CD4-positive, alpha-beta T cell treated with Interleukin-6 for 4 hours (primary cell): ENCODE measurements around the gene ETV5.
"Not testable (repeated sequence)": the region's sequence is repeated elsewhere in the genome, so short reads cannot be mapped to it uniquely, and the experiment has no call there.

Source experiments
- DNase-seq: peaks from one replicate; pipeline ENCODE4 v3.0.0-alpha.2; 2020; ENCODE audit warnings: mixed read lengths

The ETV5 gene

DNA sequence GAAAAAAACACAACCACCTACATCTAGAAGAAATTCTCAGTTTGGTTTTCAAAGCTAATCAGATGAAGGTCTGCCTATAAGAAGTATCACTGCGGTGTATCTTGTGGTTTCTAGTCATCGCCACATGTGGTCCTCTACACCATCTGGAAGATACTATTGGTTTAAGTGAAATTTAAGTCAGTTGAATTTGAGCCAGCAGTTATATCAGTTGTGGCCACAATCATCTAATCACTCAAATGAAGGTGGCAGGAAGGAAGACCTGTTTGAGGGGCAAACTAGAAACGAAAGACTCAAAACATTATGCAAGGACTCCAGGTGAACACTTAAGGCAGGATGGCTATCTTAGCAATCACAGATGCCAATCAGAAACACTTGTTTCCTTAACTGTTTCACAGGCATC lies 48.7 kb downstream of the ETV5 start:
- no peak for DNase-seq

GRCh38 chr3:186059192-186059591 lies 49.7 kb downstream of the ETV5 start:
- DNase-seq: no peak

DNA sequence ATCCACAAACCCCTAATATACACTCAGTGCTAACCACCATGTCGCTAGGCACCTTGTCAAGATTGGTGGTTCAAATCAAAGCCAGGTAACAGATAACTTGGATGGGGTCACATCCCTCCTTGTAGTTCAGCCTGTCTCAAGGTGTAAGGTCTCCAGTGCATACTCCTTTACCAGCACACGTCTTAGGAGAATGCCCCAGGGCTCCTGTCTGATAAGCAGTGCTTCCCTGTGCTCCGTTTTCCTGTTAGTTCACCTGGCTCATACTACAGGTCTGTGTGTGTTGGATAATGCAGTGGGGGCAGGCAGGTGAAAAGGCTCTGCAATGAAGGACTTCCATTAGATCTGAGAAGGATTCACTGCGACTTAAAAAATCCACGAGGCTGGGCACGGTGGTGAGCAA lies 50.7 kb downstream of the ETV5 start:
- no peak for DNase-seq

- no peak for DNase-seq
Observed at GRCh38 chr3:186057594-186057993, 51.3 kb downstream of the ETV5 start.

DNA sequence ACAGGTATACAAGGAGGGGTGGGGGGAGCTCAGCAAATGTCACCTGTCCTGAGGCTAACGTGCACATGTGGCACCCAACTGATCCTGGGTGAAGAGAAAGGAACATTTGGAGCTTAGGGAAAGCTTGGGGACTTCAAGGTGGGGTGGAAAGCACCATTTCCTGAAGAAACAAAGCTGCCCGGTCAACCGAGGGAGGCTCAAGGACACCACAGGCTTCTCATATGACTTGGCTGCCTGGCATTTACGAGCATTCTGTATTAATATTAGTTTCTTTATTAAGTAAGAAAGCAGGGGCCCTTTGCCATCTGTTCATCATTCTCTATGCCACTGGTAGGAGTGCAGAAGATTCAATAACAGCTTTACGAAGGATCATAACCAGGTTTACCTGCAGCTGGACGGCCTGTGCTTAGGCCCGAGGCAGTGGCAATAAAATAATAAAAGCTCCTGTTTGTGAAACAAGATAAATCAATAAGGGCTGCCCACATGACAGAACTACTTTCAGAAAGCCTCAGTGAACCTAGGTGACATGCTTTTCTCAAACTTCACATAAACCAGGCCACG lies 54.0 kb downstream of the ETV5 start:
- no peak for DNase-seq

DNA sequence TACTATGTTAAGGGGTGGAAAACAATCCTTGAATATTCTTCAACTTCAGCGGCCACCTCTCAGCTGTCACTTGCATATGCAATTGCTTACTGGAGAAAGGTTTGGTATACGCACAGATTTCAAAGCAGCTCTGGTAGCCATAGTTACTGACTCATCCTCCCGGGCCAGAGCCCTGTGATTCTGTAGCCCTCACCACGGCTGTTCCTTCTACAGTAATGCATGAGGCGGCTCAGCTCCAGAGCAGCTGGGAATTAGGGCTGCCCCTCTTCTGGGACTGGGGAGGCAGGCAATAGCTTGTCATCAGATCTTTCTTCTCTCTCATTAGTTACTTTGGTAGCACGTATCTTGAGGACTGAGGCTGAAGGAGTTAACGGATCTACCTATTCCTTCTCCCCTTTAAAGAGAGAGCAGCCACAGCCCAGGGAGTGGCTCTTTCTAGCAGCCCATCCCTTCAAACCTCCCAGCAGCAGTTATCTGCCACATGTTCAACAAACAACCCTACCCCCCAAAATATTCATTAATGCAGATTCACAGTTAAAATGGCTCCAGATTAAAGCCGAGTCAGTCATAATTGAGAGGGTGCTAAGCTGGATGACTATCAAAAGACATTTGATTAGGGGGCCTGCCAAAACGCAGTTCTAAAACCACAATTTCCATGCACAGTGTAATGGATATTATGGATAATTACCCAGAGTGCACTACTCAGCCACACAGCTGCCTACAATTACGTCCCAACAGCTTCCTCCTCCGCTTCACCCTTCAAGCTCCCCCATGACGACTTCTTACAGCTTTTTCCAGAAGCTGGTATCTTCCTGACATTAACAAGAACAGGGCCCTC lies 54.7 kb downstream of the ETV5 start:
- no peak for DNase-seq

DNA sequence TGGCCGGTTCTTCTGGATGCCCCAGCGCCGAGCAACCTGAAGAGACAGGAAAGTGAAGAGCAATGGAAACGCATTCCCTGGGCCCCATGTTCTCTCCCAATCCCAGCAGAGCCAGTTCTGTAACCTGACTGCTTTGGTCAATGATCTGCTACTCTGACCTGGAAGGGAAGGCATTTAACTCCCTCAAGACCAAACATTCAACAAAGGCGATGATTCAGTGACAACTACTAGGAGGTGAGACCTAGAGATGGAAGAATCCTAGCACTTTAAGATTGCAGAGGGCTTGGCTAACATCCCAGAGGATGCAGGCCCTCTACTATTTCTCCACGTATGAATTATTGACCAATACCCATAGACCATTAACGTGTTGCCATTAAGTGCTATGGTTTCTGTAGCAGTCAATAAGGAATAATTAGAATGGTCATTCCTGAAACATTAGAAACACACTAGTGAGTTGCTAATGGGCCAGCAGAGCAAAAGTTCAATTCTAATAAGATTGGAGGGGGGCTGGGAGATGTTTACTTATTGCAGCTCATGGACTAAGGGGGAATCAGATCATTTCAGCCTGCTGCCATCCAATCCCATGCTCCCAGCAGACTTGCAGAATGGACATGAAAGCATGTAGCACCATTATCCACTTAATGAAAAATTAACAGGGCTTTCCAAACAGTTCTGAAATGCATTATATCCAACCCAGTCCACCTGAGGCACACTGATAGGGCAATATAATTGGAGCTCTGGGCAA lies 56.6 kb downstream of the ETV5 start:
- DNase-seq: no peak

DNA sequence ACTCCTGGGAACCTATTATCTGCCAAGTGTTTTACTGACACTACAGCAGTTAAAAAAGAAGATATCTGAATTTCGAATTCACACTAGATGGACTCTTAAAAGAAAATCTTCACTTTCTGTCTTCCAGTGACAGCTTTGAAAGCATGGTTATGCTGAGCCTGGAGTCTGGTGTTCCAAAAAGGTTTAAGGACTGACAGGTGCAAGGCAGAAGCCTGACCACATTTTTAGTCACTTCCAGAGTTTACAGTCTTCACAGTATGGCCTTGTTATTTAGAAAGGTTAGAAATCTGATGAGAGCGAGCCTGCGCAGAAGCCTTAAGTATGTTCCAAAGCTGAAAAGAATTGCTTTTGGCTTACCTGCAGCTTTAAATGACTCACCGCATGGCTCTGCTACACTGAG lies 59.9 kb downstream of the ETV5 start:
- DNase-seq: no peak

DNA sequence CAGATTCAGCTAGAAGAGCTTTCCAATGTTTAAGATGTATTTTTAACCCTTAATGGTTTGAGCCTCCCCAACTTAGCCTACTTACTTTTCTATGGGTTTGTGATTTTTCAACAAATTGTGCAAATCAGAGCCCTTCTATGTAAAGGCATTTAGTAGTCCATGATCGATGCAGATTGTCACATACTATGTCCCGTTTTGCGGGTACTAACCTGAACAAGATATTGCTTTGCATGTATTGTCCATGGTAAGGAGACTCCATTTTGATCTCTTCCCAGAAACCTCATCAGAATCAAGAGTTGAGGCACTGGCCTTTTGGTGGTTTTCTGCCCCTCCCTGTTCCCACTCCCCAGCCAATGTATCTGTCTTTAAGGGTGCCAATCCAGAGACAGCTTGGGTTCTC lies 60.8 kb downstream of the ETV5 start:
- DNase-seq: no peak

DNA sequence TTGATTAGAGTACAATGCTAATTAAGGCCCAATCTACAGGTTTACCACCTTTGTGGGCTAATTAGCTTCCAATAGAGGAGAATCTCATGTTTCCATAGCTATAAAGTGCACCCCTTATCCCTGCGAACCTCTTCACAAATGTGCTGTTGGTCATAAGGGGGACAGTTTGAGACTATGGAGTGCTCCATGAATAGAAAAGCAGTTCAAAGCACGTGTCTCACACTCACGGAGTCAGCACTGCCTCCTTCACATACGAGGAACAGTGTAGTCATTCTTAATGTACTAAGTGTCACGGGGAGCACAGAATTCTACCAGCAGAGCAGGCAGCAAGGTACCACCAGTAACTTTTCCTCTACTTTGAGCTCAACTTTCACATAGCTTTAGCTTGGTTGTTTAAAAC lies 62.1 kb downstream of the ETV5 start:
- DNase-seq: no peak

DNA sequence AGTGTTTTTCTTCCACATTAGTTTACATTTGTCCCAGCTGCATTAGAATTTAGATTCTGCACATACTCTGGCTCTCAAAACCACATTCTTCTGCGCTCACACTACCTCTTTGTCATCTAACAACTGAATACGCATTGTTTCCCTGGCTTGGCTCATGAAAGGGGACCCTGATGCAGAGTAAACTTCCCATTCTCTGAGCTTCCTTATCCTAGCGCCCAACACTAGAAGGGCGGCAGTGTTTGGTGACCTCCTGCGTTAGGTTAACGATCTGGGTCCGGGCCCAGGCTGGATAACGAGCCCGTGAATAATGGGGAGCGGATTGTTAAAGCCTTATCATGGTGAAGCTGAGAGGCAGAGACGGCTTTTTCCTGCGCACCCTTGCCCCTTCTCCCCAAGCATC lies 63.9 kb downstream of the ETV5 start:
- DNase-seq: no peak

DNA sequence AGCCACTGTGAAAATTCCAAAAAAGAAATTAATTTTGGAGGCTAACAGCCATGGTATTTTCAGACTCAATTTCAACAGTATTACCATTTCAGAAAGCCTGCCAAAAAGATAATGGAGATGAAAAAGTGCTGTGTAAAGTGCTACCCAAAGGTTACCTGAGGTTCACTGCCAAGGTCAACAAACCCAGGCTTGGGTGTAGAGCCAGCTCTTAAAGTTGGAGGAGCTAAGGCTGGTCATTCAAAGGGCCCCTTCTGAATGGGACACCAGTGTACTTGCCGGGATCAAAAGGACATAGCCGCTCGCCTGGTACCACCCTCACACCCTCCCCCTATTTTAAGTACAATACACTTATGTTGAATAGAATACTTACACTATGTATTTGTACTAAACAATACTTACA lies 64.5 kb downstream of the ETV5 start:
- DNase-seq: no peak

GRCh38 chr3:186042521-186043202 lies 66.2 kb downstream of the ETV5 start:
- DNase-seq: no peak

GRCh38 chr3:186042036-186042435 lies 66.9 kb downstream of the ETV5 start:
- DNase-seq: no peak

DNA sequence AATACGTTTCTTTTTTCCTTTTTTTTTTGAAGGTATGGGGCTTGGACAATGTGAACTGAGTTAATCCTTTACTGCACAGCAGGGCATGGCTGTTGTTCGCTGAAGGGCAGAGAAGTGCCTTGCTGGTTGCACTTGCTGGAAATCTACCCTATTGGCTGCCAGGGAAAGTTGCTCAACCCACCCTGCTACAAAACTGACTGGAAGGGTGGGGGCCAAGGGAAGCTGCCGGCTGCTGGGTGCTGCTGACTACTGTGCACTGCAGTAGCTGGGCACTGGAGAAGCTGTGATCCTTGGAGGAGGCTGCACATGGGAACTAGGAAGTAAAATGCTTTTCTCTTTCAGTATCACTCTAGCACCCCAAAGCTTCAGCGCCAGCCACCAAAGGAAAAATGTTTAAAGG lies 70.5 kb downstream of the ETV5 start:
- DNase-seq: no peak

DNA sequence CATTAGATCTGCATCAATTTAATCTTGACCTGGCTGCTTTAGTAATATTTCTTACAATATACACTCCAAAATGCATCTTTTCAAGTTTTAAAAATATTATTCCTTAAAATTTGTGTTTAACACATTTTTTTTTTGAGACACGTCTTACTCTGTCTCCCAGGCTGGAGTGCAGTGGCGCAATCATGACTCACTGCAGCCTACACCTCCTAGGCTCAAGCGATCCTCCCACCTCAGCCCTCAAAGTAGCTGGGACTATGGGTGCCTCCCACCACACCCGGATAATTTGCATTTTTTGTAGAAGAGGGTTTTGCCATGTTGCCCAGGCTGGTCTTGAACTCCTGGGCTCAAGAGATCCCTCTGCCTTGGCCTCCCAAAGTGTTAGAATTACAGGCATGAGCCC lies 73.6 kb downstream of the ETV5 start:
- DNase-seq: no peak

DNA sequence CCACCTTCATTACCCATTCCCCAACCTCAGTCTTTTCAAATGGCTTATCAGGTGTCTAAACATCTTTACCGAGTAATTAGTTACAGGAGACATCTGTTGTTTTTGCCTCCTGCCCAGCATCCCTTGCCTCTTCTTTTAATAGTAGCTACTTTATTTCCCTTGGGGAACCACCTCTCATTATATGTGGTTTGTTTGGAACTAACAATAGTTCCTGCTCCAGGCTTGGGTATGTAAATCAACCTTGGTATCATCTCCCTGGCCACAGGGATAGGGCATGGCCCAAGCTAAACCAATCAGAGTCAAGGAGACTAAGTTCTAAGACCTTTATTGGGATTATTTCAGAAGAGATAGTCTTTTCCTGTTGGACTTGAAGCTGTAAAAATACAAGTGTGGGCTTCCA lies 76.6 kb downstream of the ETV5 start:
- no peak for DNase-seq

DNA sequence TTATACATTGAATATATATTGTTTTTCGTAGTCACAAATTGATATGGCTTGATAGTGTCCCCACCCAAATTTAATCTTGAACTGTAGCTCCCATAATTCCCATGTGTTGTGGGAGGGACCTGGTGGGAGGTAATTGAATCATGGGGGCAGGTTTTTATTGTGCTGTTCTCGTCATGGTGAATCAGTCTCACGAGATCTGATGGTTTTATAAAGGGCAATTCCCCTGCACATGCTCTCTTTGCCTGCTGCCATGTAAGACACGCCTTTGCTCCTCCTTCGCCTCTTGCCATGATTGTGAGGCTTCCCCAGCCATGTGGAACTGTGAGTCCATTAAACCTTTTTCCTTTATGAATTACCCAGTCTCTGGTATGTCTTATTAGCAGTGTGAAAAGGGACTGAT lies 82.9 kb downstream of the ETV5 start:
- not testable (repeated sequence) for DNase-seq

- no peak for DNase-seq
Observed at GRCh38 chr3:186025161-186025560, 83.7 kb downstream of the ETV5 start.

- no peak for DNase-seq
Observed at GRCh38 chr3:186024210-186024609, 84.7 kb downstream of the ETV5 start.

DNA sequence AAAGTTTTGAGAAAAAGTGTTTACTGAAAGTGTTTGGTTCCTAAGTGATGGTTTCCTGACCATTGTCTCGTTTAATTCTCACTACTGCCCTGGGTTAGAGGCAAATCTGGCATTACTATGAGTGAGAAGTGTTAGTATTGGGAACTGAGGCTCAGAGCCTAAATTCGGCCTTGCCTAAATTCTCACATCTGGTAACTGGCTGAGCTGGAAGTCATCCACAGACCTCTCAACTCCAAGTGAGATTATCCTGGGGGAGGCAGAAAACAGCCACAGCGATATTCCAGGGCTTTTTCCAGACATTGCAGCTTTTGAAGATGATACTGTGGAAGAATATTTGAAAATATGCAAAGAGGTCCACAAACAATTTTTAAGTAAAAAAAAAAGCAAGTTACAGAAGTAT lies 86.0 kb downstream of the ETV5 start:
- DNase-seq: no peak

DNA sequence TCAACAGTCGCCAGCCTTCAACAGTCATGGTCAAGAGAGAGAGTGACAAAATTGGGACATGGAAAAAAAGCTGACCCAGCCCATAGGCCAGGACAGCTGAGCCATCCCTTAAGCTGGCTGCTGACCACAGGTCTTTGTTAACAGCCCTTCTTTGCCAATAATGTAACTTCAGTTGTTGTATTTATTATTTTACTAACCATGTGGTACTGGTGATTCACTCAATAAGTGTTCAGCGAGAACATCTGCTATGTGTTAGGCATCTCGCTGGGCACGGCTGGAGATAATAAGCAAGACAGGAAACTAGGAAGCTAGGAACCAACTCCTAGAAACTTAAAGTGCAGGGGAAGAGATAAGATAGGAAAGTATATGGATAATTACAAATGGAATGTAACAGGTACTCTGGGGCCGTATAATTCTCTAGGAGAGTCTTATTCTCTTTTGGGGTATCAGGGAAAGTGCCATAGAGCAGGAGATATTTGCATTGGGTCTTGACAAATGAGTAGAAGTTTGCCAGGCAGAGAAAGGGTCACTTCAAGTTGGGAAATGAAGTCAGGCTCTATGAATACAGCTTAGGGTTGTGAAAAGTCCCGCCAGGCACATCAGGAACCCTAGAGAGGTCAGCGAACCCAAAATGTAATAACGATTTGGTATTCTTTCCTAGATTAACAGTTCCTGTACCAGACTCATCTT lies 87.1 kb downstream of the ETV5 start:
- DNase-seq: no peak

DNA sequence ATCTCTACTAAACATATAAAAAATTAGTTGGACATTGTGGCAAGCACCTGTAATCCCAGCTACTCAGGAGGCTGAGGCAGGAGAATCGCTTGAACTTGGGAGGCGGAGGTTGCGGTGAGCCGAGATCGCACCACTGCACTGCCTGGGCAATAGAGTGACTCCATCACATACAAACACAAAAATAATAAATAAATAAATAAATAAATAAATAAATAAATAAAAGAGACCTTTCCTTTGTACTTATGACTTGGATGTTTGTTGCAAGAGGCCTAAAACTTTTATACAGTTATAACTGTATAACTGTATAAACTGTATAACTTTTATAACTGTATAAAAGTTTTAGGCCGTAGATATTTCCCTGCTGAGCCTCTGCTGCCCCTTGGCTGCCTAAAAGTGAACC lies 87.6 kb downstream of the ETV5 start:
- not testable (repeated sequence) for DNase-seq
